DMS79 treated with DMSO at 0.1 percent for 48 hours (cell line): ENCODE data around the gene RFLNA.

ENCODE experiments used
- DNase-seq: peaks from one replicate; lab custom pipeline; 2025; lab: John Stamatoyannopoulos, UW

RFLNA gene, protein sequence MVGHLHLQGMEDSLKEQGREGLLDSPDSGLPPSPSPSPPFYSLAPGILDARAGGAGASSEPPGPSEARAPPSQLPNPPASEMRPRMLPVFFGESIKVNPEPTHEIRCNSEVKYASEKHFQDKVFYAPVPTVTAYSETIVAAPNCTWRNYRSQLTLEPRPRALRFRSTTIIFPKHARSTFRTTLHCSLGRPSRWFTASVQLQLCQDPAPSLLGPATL

DNA sequence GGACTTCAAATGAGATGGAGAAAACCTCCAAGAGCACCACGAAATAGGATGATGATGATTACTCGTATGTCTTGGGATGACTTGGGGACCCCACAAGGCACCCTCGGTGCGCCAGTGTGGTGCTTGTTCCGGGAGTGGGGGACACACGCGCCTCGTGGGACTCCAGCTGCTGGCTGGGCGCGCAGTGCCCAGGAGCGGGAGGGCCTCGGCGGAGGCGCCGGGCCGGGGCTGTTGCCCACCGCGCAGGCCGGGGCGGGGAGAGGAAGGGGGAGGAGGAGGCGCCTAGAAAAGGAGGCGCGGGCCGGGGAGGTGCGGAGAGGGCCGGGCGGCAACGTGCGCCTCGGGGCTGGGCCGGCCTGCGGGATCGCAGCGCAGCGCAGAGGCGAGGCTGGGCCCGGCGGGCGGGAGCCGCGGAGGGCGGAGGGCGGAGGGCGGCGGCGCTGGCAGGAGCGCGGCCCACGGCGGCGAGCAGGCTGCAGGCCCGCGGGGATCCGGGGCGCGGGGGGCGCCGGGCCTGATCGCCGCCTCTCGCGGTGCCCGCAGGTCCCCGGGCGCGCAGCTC, at the start of gene RFLNA:
Gene RFLNA, plus strand, starts transcription at position 314 of the 562 bp plus-strand sequence. CDS start 337 bp downstream, outside the sequence.
- no peak for DNase-seq

DNA sequence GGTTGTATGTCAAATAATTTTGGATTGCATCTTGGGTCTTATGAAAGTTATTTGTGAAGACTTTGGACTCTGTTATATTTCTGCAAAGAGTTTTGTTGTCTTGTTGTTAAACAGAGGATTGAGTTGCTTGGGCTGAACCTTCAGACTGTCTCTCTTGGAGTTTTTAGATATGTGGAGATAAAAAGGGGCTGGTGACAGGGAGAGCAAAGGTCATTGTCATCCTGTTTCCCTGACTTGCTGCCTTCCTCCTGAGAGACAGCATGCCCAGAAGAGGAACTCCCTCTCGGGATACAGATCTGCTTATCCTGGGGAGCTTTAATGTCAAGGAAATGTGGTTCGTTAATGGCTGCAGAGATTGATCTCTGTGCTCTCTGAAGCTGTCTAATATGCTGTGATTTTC, 47.6 kb upstream of the RFLNA start:
- no peak for DNase-seq

DNA sequence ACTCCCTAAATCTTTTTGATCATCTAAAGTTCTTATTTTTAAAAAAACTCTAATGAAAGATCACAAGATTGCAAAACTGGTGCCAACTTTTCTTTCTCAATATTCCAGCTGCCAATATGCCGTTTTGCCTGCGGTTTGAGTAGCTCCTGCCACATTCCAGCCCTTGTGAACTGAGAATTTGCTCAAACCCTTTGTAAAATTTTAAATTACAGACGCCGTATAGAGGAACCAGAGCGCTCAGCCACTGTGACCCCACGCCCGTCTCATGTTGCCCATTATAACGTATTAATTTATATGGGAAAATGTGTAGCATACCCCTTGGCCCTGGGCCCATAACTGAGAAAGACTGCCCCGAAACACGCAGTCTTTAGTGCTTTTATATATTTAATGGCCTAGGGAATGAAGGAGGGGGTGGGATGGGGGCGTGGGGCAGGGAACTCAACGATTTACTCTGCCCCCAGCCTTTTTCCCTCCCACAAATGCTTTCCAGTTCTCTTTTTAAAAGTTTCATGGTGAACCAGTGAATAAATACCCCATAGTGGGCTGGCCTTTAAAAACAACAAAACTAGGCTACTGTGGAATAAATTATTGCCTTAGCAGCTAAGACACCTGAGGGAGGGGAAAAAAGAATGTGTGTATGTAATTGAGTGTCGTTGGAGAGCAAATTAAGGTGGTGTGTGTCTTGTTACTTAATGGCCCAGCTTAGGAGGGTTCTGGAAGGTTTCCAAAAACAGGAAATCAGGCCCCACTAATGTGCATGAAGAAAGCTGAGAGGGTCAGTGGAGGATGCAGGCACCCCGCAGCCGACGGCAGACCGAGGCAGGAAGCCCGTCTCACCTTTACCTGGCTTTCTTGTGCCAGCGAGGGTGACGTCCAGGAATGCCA, 45.7 kb upstream of the RFLNA start:
- peak; percentile 72 for DNase-seq

DNA sequence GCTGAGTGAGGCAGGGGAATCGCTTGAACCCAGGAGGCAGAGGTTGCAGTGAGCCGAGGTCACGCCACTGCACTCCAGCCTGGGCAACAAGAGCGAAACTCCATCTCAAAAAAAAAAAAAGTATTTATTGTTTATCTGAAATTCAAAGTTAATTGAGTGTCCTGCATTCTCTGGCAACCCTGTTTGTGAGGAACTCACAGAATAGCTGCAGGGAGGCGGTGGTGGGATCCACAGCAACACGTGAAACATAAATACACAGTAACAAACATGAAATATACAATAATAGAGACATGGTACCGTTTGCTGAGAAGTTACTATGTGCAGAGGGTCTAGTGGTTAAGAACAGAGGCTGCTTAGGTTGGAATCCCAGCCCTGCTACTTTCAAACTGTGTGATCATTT, 43.7 kb upstream of the RFLNA start:
- no peak for DNase-seq

DNA sequence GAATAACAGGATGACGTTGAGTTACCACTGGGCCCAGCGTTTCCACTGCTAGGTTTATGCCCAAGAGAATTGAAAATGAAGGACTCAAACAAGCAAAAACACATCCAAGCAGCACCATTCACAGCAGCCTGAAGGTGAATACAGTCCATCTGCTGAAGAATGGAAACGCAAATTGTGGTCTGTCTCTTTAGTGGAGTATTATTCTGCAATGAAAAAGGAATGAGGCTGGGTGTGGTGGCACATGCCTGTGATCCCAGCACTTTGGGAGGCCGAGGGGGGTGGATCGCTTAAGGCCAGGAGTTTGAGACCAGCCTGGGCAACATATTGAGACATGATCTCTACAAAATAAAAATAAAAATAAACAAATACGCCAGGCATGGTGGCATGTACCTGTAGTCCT, 41.9 kb upstream of the RFLNA start:
- no peak for DNase-seq

DNA sequence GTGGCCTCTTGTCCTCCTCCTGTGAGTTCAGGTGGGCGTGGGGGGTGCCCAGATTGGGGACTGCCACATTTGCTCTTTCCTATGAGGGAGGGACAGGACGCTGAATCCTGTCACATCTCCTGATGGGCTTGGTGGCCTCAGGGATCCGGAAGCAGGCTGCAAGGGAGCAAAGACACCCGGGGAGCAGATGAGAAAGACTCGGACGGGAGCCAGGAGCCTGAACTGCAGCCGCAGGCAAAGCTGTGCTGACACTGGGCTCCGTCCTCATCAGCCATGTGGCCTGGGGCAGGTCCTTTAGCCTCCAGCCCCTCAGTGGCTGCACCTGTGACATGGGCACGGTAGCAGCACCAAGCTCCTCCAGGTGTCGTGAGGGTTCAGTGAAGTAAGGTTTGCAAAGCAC, 40.8 kb upstream of the RFLNA start:
- DNase-seq = no peak

DNA sequence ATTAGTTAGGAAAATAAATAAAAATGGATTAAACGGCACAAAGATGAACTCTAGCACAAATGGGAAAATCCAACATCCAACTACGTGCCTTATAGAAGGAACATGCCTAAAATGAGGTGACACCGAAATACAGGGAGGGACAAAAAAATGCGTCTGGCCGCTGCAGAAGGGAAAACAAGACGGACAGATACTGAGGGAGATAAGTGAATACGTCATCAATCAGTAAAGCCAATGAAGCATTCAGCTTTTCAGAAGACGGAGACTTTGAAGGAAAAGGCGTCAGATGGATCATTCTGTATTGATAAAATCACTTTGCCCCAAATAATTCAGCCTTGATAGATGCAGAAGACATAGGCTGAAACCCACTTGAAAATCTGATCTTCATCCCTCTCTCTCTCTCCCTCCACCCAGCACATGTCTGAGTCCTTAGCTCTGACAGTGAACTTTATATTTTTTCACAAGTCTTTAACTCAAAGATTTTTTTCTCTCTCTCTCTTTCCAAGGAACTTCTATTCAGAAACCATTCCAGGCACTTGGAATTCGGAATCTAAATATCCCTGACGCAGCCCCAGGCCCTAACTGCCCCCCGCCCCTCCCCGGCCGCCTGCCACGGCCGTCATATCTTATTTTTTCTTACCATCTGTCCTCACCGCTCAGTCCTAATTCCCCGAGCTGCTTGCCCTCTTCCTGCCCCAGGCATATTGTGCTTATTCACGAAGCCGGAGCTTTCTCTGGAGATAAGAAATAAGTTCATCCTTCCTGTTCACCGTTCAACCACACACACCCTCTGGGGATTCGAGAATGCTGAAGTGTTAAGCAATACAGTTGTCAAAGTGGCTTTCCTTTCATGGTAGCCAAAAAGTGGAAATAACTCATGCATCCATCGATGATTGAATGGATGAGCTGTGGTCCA, 35.5 kb upstream of the RFLNA start:
- DNase-seq = no peak

DNA sequence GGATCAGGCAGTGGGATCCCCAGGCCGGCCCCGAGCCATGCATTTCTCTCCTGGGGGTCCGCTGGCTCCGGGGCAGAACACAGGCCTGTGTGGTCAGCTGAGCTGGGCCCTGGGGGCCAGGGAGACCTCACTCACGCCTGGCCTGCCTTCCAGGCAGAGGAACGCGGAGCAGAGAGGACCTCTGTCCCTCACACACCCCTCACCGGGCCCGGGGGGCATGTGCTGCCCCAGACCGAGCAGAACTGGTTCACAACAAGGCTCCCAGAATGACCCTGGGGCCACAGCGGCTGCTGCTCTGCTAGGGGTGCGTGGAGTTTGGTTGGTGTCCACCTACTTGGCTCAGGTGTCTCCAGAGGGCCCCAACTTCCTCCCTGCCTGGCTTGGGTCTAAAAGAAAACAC, 33.0 kb upstream of the RFLNA start:
- no peak for DNase-seq

DNA sequence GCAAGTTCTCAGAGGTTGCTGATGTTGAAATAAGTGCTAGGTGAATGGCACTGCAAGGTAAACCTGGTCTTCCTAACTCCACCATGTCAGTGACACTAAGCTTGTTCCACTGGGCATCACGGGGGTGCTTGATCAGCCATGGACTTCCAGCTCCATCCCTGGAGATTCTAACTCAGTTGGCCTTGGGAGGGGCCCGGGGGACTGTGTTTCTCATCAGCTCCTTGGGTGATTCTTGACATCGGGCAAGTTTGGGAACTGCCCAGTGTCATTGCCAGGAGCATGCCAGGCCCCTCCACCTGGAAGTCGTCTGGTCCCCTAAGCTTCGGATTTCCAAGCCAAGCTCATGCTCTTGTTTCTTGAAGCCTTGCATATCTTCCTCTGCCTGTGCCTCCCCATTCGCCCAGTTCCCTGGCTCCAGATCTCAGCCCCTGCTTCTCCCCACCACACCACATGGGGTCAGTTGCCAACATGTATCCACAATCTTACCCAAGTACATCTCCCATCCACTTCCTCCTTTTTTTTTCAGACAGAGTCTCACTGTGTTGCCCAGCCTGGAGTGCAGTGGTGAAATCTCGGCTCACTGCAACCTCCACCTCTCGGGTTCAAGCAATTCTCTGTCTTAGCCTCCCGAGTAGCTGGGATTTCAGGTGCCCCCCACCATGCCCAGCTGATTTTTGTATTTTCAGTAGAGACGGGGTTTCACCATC, 30.7 kb upstream of the RFLNA start:
- no peak for DNase-seq

DNA sequence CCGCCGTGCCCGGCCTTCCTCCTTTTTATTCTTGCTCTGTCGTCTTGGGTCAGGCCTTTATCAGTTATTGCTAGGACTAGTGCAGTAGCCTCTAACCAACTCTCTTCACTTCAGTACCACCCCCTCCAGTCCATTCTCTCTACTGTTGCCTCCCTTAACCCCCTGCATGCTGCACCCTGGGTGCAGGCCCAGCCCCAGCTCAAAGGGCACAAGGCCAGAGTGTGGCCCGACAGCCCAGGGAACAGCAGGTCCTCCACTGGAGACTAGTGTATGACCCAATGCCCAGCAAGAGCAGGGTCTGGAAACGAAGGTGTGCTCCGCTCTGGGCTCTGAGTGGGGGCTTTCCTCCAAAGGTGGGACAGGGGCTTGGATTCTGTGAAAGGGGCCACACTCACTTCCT, 30.0 kb upstream of the RFLNA start:
- no peak for DNase-seq

DNA sequence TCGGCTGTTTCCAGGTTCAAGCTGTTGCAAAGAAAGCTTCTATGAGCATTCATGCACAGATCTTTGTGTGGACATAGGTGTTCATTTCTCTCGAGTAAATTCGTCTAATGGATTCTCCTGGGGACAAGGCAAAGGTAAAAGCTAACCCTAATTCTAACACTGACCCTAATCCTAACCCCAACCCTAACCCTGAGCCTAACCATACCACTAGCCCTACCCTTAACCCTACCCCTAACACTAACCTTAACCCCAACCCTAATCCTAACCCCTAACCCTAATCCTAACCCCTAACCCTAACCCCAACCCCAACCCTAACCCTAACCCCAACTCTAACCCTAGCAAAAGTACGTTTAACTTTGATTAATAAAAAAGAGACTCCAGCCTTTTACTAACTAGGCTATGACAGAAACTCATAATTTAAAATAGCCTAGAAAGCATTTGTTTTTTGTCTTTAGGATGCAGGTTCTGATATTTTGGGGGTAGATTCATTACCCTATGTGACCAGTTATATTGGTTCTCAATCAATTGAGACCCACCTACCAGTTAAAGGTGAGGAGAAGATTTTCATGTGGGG, 27.6 kb upstream of the RFLNA start:
- DNase-seq = no peak

DNA sequence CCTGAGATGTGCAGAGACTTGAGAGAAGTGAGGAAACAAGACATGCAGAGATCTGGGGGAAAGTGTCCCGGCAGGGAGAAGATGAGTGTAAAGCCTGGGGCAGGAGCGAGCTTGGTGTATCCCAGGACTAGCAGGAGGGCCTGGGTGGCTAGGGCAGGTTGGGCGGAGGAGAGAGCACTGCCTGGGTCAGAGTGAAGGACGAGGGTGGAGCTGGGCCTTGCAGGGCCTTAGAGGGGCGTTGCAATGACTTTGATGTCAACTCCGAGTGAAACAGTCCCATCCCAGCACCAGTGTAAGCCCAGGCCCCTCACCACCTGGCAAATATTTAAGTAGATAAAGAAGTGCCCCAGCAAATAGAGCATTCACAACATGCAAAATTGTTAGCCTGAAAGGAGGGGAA, 24.2 kb upstream of the RFLNA start:
- DNase-seq = no peak

DNA sequence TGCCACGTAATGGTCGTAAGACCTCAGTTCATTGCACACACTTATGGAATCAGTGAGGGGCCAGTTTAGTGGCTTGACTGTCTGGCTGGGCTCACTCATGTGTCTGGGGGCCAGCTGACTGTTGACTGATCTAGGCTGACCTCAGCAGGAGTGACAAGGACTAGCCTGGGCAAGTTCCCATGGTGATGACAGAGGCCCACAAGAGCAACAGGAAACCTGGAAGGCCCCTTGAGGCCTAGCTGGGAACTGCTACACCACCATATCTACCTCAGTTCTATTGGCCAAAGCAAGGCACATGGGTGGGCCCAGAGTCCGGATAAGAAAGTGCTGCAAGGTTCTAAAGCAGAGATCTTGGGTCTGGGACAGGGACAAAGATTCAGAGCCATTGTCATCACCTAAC, 21.3 kb upstream of the RFLNA start:
- no peak for DNase-seq

DNA sequence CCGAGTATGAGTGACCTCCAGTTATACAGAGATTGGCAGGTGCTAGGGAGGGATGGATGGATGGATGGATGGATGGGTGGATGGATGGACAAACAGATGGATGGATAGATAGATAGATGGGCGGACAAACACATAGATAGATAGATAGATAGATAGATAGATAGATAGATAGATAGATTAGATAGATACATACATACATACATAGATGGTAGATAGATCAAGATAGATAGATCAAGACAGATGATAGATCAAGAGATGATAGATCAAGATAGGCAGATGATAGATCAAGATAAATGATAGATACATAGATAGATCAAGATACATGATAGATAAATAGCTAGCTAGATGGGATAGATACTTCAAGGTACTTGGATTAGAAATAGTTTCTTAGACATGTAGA, 18.6 kb upstream of the RFLNA start:
- no peak for DNase-seq

DNA sequence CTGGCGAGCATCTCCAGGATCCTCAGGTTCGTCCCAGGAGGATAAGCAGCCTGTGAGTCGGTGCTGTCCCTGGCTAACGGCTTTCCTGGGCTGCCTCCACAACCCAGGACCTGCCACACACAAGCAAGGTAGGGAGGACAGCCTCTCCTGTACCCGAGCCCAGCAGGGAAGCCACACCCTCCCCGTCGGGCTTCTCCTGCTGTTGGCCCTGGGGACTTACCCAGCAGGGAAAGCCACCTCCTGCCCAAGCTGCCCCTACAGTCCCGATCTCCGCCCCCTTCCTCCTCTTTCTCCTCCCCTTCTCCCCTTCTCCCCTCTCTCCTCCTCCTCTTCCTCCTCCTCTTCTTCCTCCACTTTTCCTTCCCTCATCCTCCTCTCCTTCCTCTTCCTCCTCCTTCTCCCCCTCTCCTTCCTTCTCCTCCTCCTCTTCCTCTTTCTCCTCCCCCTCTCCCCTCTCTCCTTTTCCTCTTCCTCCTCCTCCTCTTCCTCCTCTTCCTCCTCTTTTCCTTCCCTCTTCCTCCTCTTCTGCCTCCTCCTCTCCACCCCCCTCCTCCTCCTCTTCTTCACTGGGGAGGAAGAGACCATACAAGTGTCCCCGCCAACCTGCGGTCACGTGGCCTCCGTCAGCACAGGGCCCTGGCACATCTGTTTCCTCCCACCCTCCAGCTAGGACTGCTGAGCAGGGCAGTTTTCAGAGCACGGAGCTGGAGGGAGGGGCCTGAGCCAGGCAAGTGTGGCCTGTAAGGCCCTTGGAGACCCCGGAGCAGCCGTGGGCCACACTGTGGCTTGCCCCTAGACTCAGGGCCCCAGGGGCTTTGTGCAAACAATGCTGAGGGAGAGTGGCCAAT, 17.3 kb upstream of the RFLNA start:
- no peak for DNase-seq

DNA sequence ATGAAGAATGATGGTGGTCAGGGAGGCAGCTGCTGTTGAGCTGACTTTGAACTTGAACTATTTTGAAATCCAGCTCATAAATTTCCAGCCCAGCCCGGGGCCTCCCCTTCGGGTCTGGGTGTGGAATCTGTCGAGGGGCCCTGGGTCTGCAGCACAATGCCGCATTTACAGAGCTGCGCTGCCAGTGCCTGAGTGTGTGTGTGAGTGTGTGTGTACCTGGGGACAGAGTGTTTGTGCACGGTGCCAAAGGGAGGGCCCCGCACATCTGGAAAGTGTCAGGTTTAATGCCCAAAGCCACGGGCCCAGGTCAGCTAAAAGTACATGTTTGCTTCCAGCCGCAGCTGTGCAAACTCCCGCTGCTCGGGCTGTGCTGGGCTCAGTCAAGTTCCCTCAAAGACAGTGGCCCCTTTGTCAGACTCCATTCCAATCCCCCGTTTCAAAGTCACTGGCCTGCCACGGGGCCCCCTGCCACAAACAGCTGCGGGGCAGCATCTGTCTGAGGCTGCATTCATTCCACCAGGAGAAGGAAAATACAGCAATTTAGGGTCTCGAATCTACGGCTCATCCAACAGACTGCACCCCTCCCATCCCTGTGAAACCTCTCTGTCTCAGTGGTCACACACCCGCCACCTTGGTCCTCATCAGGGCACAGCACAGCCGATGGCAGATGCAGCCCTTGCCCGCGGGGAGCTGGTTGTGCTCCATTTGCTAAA, 16.3 kb upstream of the RFLNA start:
- no peak for DNase-seq

DNA sequence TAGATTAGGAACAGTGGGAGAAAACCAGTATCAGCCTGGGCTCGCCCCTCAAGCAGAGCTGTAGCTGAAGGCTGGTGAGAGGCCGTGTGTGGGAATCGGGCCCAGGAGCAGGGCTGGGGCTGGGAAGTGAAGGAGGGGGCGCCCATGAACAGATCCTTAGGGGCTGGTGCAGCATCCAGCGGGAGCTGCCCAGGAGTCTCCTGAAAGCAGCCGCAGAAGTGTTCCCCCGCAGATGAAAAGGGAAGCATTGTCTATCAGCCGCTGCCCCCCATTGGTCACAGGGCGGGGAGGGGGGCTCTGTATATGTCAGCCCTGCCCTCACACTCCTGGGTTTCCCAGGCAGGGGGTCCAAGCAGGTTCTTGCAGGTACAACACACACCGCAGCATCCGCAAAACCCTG, 15.6 kb upstream of the RFLNA start:
- DNase-seq = no peak

DNA sequence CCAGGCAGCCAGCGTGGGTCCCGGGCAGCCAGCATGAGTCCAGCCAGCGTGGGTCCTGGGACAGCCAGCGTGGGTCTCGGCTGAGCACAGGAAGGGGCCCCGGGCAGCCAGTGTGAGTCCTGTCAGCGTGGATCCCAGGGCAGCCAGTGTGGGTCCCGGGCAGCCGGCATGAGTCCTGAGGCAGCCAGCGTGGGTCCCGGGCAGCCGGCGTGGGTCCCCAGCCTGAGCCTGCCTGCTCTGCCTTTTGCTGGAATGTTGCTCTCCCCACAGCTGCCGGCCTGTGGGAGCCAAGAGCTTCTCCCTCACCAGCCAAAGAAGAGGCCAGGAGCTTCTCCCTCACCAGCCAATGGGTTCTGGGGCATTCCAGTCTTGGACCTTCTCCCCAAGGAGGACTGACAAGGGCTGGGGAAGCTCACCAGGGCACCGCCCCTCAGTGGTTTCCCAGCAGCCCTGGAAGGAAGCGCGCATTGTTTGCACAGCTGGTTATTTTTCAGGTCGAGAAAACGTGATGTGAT, 15.0 kb upstream of the RFLNA start:
- no peak for DNase-seq

DNA sequence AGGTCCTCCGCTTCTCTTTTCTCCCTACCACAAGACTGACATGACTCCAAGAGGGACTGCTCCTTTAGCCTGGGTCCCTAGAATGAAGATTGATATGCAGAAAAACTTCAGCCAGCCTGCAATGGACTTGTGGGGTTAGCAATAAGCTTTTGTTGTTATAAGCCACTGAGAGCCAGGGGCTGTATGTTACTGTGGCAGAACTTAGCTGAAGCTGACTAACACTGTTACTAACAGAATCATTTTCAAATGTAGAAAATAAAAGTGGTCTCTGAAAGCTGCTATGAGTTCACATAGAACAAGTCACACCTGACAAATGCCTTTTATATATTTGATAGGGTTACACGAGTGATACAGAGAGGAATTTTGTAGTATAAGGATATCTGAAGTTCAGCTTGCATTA, 13.6 kb upstream of the RFLNA start:
- DNase-seq = no peak
